ENCODE measurements around the gene COL4A2. TPM values are rescaled to one million over a fixed set of nuclear protein-coding genes. Genes with fewer than 3 reads are reported as not detected.

The COL4A2 gene
- total and polyA plus RNA-seq, 12 donors = 70.9 to 1,589 (median 171) TPM

DNA sequence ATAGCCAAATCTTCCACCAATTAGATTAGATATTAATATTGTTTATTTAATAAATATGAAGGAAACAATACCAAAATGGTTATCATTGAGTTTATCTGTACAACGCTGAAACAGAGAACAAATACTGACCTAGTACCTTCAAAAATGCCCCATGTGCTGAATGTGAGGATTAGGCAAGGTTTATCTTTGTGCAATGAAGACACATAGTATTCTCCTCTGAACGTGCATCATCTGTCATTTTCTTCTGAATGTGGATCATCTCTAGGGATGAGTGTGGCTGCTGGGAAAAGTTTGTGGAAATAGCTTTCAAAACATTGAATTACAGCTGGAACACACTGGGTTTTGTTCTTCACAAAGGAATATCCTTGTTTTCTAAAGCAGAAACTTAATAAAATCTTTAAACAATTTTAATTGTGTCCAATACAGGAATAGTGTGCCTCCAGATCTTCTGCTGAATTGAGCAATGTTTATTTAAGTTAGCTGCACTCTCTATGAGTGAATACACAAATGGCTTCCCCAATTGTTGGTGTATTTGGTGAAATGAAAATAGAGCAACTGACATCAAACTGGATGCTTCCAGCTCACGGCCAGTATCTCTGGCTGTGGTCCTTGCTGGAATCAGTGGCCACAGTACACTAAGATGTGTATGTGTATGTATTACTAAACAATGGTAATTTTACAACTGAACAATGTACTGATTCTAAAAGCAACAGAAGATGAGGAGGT, 6.8 kb upstream of the COL4A2 start:
- TF ChIP-seq POLR2A (IDR thresholded peaks at IDR 0.05) = no peak
- TF ChIP-seq, protein P1, sequence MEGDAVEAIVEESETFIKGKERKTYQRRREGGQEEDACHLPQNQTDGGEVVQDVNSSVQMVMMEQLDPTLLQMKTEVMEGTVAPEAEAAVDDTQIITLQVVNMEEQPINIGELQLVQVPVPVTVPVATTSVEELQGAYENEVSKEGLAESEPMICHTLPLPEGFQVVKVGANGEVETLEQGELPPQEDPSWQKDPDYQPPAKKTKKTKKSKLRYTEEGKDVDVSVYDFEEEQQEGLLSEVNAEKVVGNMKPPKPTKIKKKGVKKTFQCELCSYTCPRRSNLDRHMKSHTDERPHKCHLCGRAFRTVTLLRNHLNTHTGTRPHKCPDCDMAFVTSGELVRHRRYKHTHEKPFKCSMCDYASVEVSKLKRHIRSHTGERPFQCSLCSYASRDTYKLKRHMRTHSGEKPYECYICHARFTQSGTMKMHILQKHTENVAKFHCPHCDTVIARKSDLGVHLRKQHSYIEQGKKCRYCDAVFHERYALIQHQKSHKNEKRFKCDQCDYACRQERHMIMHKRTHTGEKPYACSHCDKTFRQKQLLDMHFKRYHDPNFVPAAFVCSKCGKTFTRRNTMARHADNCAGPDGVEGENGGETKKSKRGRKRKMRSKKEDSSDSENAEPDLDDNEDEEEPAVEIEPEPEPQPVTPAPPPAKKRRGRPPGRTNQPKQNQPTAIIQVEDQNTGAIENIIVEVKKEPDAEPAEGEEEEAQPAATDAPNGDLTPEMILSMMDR (IDR thresholded peaks at IDR 0.05) = no peak

DNA sequence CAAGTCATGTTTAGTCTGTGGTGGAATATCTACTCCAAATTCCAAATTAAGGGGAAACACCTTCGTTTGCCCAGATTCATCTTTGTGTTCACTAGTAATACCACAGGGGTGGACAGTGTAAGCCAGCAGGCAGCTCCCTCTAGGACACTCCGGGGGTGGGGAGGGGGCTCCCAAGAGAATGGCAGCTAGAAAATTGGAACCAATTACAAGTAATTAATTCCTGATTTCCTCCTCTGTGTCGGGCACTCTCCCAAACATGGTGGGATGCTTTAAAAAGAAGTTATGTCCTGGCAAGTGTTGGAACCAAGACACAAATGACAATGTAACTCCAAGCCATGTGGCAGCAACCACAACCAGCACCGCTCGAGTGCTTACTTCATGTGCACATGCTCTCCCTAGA, 6.0 kb upstream of the COL4A2 start:
- Histone ChIP-seq H3K4me3 (no peak overlapping the region), H3K4me1 (replicated peaks in 1 of 2) (peaks cover 0 to 11% of the 10 kb centered on the region in 2 donors), H3K27me3 (no peaks in the 10 kb centered on the region), H3K36me3 (replicated peaks in 1 of 2) (no peaks in the 10 kb centered on the region), H3K9me3 (replicated peaks in 1 of 3) (no peaks in the 10 kb centered on the region), H3K27ac (peak overlapping the region in 2 of 5 donors; percentile 40 to 89)
- TF ChIP-seq, protein P1 (IDR thresholded peaks at IDR 0.05) = no peak
- TF ChIP-seq POLR2A (IDR thresholded peaks at IDR 0.05) = no peak
- peak in 1 of 7 donors; percentile 33 for DNase-seq
- WGBS, 4 donors = 56 to 61% (median 58%) methylated on average over 5 of the region's 5 CpGs
- intact Hi-C loops (cut with DNase I) = loop anchor here in 1 of 2 donors (10.0 kb wide), 1 partner anchor 56 kb away; no protein-coding TSS in a partner anchor

More for the DNA sequence above, 6.8 kb upstream of the COL4A2 start:
- intact Hi-C loops (cut with DNase I) = loop anchor here in 1 of 2 donors (10.0 kb wide), 1 partner anchor 55 kb away; no protein-coding TSS in a partner anchor
- H3K4me1 ChIP-seq (replicated peaks in 1 of 2) = peaks cover 0 to 11% of the 10 kb centered on the region in 2 donors
- H3K27ac ChIP-seq = peak overlapping the region in 2 of 5 donors; percentile 67 to 89
- no peaks in the 10 kb centered on the region for H3K36me3 ChIP-seq (replicated peaks in 1 of 2)
- no peak overlapping the region for H3K4me3 ChIP-seq
- WGBS, 4 donors = 61 to 69% (median 66%) methylated on average over 3 of the region's 3 CpGs
- no peaks in the 10 kb centered on the region for H3K27me3 ChIP-seq
- DNase-seq = peak in 1 of 7 donors; percentile 14
- H3K9me3 ChIP-seq (replicated peaks in 1 of 3) = no peaks in the 10 kb centered on the region

- H3K4me1 ChIP-seq (replicated peaks in 1 of 2) = peaks cover 0 to 11% of the 10 kb centered on the region in 2 donors
- DNase-seq = peak in 1 of 7 donors; percentile 49
- 74 to 79% (median 77%) methylated on average over 21 of the region's 21 CpGs for WGBS, 4 donors
- TF ChIP-seq, protein P1 (IDR thresholded peaks at IDR 0.05) = no peak
- TF ChIP-seq POLR2A (IDR thresholded peaks at IDR 0.05) = no peak
- intact Hi-C loops (cut with DNase I) = loop anchor here in 1 of 2 donors (10.0 kb wide), 1 partner anchor 57 kb away; no protein-coding TSS in a partner anchor
- H3K36me3 ChIP-seq (replicated peaks in 1 of 2) = no peaks in the 10 kb centered on the region
- H3K9me3 ChIP-seq (replicated peaks in 1 of 3) = no peaks in the 10 kb centered on the region
- H3K4me3 ChIP-seq = no peak overlapping the region
- peak overlapping the region in 2 of 5 donors; percentile 54 to 89 for H3K27ac ChIP-seq
- no peaks in the 10 kb centered on the region for H3K27me3 ChIP-seq
These were observed 5.2 kb upstream of the COL4A2 start for GRCh38 chr13:110301606-110302553.

GRCh38 chr13:110302997-110303396, 4.1 kb upstream of the COL4A2 start:
- H3K27me3 ChIP-seq = peaks cover 4% of the 10 kb centered on the region
- H3K9me3 ChIP-seq (replicated peaks in 1 of 3) = no peaks in the 10 kb centered on the region
- peak in 1 of 7 donors; percentile 14 for DNase-seq
- no peak for TF ChIP-seq POLR2A (IDR thresholded peaks at IDR 0.05)
- TF ChIP-seq, protein P1 (IDR thresholded peaks at IDR 0.05) = no peak
- no peak overlapping the region for H3K4me3 ChIP-seq
- H3K27ac ChIP-seq = peak overlapping the region in 2 of 5 donors; percentile 86 to 89
- intact Hi-C loops (cut with DNase I) = loop anchor here in 1 of 2 donors (10.0 kb wide), 1 partner anchor 58 kb away; no protein-coding TSS in a partner anchor
- no peaks in the 10 kb centered on the region for H3K36me3 ChIP-seq (replicated peaks in 1 of 2)
- peaks cover 0 to 19% of the 10 kb centered on the region in 2 donors for H3K4me1 ChIP-seq (replicated peaks in 1 of 2)
- WGBS, 4 donors = 80 to 96% (median 86%) methylated on average over 2 of the region's 2 CpGs
